Measurements from ENCODE around the gene ZNF436.
A peak's percentile ranks its signal among the peaks of the same experiment; 100 is the strongest.

- TF ChIP-seq CTCF (IDR thresholded peaks at IDR 0.05): no peak
- TF ChIP-seq POLR2AphosphoS5 (IDR thresholded peaks at IDR 0.05): peak; percentile 56 to 95 (median 81)
- no peak for TF ChIP-seq POLR2A (IDR thresholded peaks at IDR 0.05)
Measured at GRCh38 chr1:23394684-23395083, 25.0 kb upstream of the ZNF436 start.
